DMS53 treated with DMSO at 0.1 percent for 48 hours (cell line): ENCODE data around the gene SNAPC2.
A peak's percentile ranks its signal among the peaks of the same experiment; 100 is the strongest.
"Not testable (repeated sequence)": the region's sequence is repeated elsewhere in the genome, so short reads cannot be mapped to it uniquely, and the experiment has no call there.

Source experiments
- DNase-seq: peaks from one replicate; lab custom pipeline; 2025; ENCODE audit not compliant: unreplicated experiment; lab: John Stamatoyannopoulos, UW

The SNAPC2 gene

GRCh38 chr19:7908742-7909461, 11.2 kb upstream of the SNAPC2 start:
- no peak for DNase-seq

DNA sequence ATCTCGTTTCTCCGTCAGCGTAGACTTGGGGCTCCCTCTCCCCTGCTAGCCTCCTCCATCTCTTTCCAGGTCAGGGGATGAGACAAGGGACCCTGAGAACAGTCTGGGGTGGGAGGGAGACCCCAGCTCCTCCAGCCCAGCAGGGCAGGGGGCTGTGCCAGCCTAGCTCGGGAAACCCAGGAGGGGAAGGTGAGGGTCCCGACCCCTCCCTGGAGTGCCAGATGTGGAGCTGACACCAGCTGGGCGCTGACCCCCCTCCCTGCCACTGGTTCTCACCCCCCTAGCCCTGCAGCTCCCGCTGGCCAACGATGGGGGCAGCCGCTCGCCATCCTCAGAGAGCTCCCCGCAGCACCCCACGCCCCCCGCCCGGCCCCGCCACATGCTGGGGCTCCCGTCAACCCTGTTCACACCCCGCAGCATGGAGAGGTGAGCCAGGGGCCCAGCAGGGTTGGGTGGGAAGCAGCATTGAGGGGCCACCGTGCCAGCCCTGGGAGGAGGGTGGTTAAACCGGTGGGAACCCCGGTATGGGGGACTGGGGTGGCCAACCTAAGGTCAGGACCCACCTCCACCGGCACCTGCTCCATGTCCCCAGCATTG, 10.6 kb upstream of the SNAPC2 start:
- no peak for DNase-seq

DNA sequence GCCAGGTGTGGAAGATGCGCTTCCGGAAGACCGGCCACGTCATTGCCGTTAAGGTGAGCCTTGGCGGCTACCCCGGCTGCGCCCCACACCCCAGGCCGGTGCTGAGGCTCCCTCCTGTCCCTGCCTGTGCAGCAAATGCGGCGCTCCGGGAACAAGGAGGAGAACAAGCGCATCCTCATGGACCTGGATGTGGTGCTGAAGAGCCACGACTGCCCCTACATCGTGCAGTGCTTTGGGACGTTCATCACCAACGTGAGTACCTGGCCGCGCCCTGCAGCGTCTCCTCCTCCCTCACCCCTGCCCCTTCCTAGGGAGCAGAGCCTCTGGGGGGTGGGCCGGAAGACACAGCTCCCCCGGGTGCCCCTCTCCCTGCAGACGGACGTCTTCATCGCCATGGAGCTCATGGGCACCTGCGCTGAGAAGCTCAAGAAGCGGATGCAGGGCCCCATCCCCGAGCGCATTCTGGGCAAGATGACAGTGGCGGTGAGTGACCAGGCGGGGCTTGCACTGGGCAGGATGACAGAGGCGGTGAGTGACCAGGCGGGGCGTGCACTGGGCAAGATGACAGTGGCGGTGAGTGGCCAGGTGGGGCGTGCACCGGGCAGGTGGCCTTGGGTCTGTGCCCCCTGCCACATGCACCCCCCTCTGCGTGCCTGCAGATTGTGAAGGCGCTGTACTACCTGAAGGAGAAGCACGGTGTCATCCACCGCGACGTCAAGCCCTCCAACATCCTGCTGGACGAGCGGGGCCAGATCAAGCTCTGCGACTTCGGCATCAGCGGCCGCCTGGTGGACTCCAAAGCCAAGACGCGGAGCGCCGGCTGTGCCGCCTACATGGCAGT, 9.6 kb upstream of the SNAPC2 start:
- no peak for DNase-seq

GRCh38 chr19:7911508-7912143, 8.5 kb upstream of the SNAPC2 start:
- DNase-seq: no peak

DNA sequence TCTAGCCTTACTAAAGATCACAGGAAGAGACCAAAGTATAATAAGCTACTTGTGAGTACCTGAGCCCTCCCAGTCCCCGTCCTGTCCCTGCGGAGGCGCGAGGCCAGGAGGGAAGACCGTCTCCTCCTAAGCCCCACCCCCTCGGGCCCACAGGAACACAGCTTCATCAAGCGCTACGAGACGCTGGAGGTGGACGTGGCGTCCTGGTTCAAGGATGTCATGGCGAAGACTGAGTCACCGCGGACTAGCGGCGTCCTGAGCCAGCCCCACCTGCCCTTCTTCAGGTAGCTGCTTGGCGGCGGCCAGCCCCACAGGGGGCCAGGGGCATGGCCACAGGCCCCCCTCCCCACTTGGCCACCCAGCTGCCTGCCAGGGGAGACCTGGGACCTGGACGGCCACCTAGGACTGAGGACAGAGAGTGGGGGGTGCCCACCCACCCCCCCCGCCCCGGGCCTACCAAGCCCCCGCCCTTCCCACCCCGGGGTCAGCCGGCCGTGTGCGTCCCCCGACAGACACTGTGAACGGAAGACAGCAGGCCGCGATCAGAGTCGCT, 7.9 kb upstream of the SNAPC2 start:
- DNase-seq: no peak

DNA sequence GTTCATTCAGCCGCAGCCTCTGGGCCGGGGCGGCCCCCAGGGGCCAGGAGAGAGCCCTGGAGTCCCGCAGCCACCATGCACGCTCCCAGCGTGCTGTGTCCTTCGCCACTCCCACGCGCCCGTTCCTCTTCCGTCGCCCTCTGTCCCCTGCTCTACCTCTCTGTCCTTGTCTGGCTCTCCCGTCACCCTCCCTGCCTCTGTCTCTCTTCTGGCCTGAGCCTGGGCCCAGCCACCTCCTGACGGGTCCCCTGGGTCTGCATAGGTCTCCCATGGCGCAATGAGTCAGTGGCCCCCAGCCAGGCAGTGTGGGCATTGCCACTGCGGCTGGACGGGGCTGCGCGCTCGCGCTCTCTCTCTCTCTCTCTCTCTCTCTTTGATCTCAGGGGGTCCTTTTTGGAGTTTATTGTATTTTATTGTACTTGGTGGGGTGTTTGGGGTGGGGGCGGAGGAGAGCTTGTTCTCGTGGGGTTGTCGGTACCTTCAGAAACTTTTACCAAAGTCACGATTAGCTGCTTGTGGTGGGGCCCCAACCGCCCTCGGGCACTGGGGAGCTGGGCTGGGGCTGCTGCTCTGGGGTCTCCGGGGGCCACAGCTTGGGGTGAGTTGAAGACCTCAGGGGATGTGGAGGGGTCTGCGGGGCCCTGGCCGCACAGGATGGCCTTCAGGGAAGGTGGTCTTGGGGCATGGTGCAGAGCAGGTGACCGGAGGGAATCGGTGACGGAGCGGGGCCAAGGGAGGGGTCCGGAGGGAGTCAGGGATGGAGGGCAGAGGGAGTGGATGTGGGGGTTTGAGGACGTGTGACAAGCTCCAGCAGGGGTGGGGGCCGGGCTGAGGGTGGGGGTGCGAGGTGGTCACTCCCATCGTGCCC, 7.2 kb upstream of the SNAPC2 start:
- no peak for DNase-seq

GRCh38 chr19:7913652-7914051, 6.5 kb upstream of the SNAPC2 start:
- no peak for DNase-seq

DNA sequence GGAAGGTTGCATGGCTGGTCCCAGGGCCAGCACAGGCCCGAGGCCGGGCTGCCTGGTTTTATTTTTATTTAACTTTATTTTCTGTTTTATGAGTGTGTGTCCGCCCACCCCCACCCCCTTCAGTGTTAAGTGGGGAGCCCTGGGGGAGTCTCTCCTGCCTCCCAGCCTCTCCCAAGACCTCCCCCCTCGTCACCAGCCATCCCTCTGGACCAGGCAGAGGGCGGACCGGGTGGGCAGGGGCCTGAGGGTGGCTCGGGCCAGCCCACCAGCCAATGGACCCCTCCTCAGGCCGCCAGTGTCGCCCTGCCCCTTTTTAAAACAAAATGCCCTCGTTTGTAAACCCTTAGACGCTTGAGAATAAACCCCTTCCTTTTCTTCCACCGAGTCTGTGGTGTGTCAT, 6.0 kb upstream of the SNAPC2 start:
- no peak for DNase-seq

DNA sequence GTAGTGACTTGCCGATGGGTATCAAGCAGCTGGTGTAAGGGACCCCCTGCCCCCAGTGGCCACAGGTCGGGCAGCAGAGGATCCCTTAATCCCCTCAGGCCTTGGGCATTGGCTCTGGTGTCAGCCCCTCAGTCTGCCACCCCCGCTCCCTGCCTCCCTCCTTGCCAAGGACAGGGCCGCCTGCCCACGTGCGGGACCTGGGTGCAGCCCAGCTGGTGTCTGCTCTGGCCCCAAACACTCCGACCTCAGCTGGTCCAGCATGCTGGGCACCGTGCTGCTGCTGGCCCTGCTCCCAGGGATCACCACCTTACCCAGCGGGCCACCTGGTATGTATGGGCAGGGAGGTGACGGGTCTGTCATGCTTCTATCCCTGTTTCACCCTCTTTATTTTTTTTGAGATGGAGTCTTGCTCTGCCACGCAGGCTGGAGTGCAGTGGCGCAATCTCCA, 5.5 kb upstream of the SNAPC2 start, which contains the start of gene TGFBR3L:
TSS of gene TGFBR3L (plus strand) at position 233 of the 448 bp plus-strand sequence.
- no peak for DNase-seq

DNA sequence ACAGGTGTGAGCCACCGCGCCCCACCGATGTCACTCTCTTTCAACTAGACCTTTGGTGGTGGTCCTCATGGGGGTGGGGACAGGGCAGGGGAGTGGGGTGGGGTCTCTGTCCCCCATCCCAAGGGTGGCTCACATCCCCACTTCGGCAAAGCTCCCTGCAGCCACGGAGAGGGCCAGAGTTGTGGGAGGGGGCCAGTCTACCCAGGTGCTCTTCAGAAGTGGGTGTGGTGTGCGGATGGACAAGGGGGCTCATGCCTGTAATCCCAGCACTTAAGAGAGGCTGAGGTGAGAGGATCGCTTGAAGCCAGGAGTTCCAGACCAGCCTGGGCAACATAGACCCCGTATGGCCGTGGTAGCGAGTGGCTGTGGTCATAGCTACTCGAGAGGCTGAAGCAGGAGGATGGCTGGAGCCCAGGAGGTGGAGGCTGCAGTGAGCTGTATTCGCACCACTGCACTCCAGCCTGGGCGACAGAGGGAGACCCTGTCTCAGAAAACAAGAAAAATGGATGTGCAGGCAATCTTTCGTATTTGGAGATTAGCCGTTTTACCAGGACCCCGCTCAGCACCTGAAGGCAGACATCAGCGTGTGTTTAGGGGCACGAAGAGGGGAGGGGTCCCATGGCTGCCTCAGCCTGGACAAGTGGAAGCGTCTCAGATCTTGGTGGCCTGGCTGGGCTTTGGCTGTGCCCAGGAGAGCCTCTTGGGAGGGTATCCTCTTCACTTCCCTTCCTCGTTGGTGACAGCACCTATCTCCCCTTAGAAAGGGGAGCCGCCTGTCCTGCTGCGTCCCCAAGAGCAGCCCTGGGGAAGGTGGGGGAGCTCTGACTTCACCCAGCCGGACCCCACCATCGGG, 4.7 kb upstream of the SNAPC2 start:
- DNase-seq: no peak

DNA sequence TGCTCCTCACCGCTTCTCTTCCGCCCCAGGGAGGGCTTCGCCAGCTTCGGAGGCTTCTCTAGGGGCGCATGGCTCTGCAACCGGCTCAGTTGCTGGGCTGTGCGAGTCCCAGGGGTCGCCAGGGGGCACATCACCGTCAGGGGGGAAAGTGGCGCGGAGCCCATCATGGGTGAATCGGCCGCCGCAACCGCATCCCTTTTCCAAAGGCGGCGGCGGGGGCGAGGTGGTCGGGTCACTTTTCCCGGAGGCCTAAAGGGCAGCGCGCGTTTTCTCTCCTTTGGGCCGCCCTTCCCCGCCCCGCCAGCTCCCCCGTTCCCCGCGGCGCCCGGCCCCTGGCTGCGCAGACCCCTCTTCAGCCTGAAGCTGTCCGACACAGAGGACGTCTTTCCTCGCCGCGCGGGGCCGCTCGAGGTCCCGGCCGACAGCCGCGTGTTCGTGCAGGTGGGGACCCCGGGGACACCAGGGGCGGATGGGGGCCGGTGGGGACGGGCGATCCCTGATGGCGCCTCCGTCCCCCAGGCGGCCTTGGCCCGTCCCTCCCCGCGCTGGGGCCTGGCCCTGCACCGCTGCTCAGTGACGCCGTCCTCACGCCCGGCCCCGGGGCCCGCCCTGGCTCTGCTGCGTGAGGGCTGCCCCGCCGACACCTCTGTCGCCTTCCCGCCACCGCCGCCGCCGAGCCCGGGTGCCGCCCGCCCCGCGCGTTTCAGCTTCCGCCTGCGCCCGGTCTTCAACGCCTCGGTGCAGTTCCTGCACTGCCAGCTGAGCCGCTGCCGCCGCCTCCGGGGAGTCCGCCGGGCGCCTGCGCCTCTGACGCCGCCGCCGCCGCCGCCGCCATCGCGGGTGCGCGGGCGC, 3.8 kb upstream of the SNAPC2 start:
- peak; percentile 5 for DNase-seq

DNA sequence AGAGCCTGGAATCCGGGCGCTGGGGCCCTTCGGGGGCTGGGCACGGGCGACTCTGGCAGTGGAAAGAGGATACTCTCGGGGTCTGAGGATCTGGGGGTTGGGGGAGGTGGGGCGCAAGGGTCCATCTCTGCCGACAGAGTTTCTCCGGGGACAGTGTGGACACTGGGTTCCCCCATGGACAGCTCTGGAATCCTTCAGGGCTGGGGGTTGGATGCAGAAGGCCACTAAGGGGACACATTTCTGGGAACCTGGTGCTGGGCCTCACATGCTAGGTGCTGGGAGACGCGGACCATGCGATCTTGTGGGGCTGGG, 3.2 kb upstream of the SNAPC2 start:
- no peak for DNase-seq

- no peak for DNase-seq
Observed at GRCh38 chr19:7917267-7918061, 2.7 kb upstream of the SNAPC2 start.

- DNase-seq: not testable (repeated sequence)
Observed at GRCh38 chr19:7918062-7918614, 2.0 kb upstream of the SNAPC2 start.

DNA sequence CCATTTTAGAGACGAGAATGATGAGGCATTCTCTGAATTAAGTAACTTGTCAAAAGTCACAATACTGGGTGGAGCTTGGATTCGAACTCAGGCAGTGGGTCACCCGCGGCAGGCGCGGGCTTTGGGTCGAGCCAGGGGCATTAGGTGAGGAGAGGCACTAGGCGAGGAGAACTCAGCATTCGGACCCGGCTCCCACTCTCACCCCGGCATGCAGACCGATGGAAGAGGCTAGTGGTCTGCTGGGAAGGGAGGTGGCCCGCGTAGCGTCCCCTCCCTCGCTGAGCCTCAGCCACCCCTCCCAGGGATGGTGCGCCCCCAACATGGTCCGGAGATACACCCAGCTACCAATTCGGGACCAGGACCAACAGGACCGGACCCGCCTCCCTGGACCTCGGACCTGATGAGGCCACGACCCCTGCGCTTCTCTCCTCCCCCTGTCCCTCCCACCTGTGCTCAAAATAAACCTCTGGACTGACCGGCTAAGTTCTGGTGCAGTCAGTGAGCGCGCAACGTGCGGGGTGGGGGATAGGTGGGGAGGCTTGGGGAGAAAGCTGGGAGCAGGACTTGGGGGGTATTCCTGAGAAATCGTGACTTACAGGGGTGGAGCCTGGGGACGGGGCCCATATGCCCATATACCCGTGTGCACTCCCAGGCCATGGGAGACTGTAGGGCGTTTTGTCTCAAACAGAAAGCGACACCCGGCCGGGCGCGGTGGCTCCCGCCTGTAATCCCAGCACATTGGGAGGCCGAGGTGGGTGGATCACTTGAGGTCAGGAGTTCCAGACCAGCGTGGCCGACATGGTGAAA, 1.3 kb upstream of the SNAPC2 start:
- peak; percentile 4 for DNase-seq

GRCh38 chr19:7920519-7921301, 572 bp downstream of the SNAPC2 start:
- DNase-seq: peak; percentile 80
